HG03064 (cell line): ENCODE results near the gene RTKN2.

Experiments
- ATAC-seq: cut with Tn5 transposase; IDR thresholded peaks from one replicate; pipeline ENCODE4 v1.9.1; 2021; ENCODE audit warnings: low read depth; ENCODE audit not compliant: unreplicated experiment

RTKN2 gene

GRCh38 chr10:62230344-62231121 lies 38.1 kb downstream of the RTKN2 start:
- no peak for ATAC-seq

- no peak for ATAC-seq
Observed at GRCh38 chr10:62225362-62225761, 43.3 kb downstream of the RTKN2 start.

GRCh38 chr10:62224606-62225005 lies 44.0 kb downstream of the RTKN2 start:
- no peak for ATAC-seq

- no peak for ATAC-seq
Observed at GRCh38 chr10:62217683-62218082, 51.0 kb downstream of the RTKN2 start.

GRCh38 chr10:62214364-62214874 lies 54.2 kb downstream of the RTKN2 start:
- no peak for ATAC-seq

- no peak for ATAC-seq
Observed at GRCh38 chr10:62205750-62206399, 62.8 kb downstream of the RTKN2 start.

GRCh38 chr10:62199584-62199983 lies 69.1 kb downstream of the RTKN2 start:
- no peak for ATAC-seq

- ATAC-seq, result no peak
Observed at GRCh38 chr10:62196528-62196927, 72.1 kb downstream of the RTKN2 start.

- ATAC-seq, result no peak
Observed at GRCh38 chr10:62195675-62195926, 73.0 kb downstream of the RTKN2 start.

GRCh38 chr10:62194924-62195674 lies 73.5 kb downstream of the RTKN2 start:
- no peak for ATAC-seq

GRCh38 chr10:62193479-62193878 lies 75.2 kb downstream of the RTKN2 start:
- no peak for ATAC-seq

- no peak for ATAC-seq
Observed at GRCh38 chr10:62189131-62189530, 79.5 kb downstream of the RTKN2 start.

- ATAC-seq, result no peak
Observed at GRCh38 chr10:62188021-62188616, 80.5 kb downstream of the RTKN2 start.

GRCh38 chr10:62186999-62187675 lies 81.5 kb downstream of the RTKN2 start:
- ATAC-seq, result no peak

GRCh38 chr10:62185919-62186692 lies 82.5 kb downstream of the RTKN2 start:
- no peak for ATAC-seq

- ATAC-seq, result no peak
Observed at GRCh38 chr10:62183857-62184795, 84.5 kb downstream of the RTKN2 start.

GRCh38 chr10:62183442-62183841 lies 85.2 kb downstream of the RTKN2 start:
- peak; percentile 90 for ATAC-seq

GRCh38 chr10:62182595-62182994 lies 86.0 kb downstream of the RTKN2 start:
- no peak for ATAC-seq

GRCh38 chr10:62182171-62182570 lies 86.5 kb downstream of the RTKN2 start:
- no peak for ATAC-seq
